Measurements from ENCODE around the gene CRYAA. TPM values are rescaled to one million over a fixed set of nuclear protein-coding genes. Genes with fewer than 3 reads are reported as not detected.

The CRYAA gene
- polyA plus RNA-seq, 2 of the 4 experiments (the other 2 are of a cell fraction) = not detected

DNA sequence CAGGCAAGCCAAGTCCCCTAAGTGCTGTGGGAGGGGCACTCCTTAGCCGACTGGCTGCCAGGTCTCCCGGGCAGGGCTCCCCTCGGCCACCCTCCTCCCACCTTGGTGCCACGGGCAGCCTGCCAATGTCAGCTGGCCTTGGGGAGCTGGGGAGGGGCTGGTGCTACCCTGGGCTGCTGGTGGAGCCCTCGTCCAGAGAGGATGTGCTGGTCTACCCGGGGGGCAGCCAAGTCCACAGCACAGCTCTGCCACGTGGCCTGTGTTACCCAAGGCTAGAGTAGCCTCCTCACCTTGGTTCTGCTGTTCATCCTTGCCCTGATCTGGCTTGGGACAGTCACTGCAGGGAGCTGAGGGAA lies 42.9 kb downstream of the CRYAA start (continued):
- TF ChIP-seq PHF8 (IDR thresholded peaks at IDR 0.05; ENCODE audit: borderline replicate concordance, low read depth) (no peak), JUN (IDR thresholded peaks at IDR 0.05) (no peak), ZC3H11A (IDR thresholded peaks at IDR 0.05) (no peak), HOXA7 (CRISPR knock-in tag; IDR thresholded peaks at IDR 0.05) (no peak)

Other genes starting within 250 kb of the CRYAA start
- not detected in 2 replicates for gene ERVH48-1, start 243.4 kb upstream of the CRYAA start, polyA plus RNA-seq (2011; rRNA removed)
- not detected in 3 replicates for gene ERVH48-1, start 243.4 kb upstream of the CRYAA start, polyA plus RNA-seq (2017; fragmentation: RNase III; extraction: RNeasy Plus Mini Kit Qiagen cat#74134 plus additional on column Dnase treatment)
- 16.3 and 19.6 TPM in 2 replicates for gene PKNOX1, start 194.4 kb upstream of the CRYAA start, polyA plus RNA-seq (2011; rRNA removed)
- 3.9 to 5.7 TPM (median 4.3 TPM) in 3 replicates for gene PKNOX1, start 194.4 kb upstream of the CRYAA start, polyA plus RNA-seq (2017; fragmentation: RNase III; extraction: RNeasy Plus Mini Kit Qiagen cat#74134 plus additional on column Dnase treatment)
- gene CBS, start 93.2 kb upstream of the CRYAA start, polyA plus RNA-seq (2011; rRNA removed) = 27.0 and 38.3 TPM in 2 replicates
- 13.7 to 18.0 TPM (median 15.7 TPM) in 3 replicates for gene CBS, start 93.2 kb upstream of the CRYAA start, polyA plus RNA-seq (2017; fragmentation: RNase III; extraction: RNeasy Plus Mini Kit Qiagen cat#74134 plus additional on column Dnase treatment)
- 59.1 and 103 TPM in 2 replicates for gene U2AF1, start 61.4 kb upstream of the CRYAA start, polyA plus RNA-seq (2011; rRNA removed)
- 87.5 to 99.8 TPM (median 98.7 TPM) in 3 replicates for gene U2AF1, start 61.4 kb upstream of the CRYAA start, polyA plus RNA-seq (2017; fragmentation: RNase III; extraction: RNeasy Plus Mini Kit Qiagen cat#74134 plus additional on column Dnase treatment)

All from A549 (cell line).